ENCODE measurements around the gene CCT7.

CCT7 gene

GRCh38 chr2:73269686-73270465 is 35.8 kb downstream of the CCT7 start:
- no peak for FAIRE-seq

- no peak for FAIRE-seq
These were observed 38.2 kb downstream of the CCT7 start for GRCh38 chr2:73272270-73272669.

GRCh38 chr2:73279852-73280251 is 45.7 kb downstream of the CCT7 start:
- no peak for FAIRE-seq

GRCh38 chr2:73281244-73281643 is 47.1 kb downstream of the CCT7 start:
- no peak for FAIRE-seq

- FAIRE-seq: no peak
These were observed 48.9 kb downstream of the CCT7 start for GRCh38 chr2:73282924-73283544.

- no peak for FAIRE-seq
These were observed 49.6 kb downstream of the CCT7 start for GRCh38 chr2:73283545-73284295.

GRCh38 chr2:73284296-73285158 is 50.4 kb downstream of the CCT7 start, which contains the start of gene FBXO41:
TSS of gene FBXO41 (minus strand) at chr2:73284478. CDS start at chr2:73269630, 14,848 bp downstream.
- FAIRE-seq: no peak

GRCh38 chr2:73285159-73285739 is 51.1 kb downstream of the CCT7 start:
- FAIRE-seq: no peak

- no peak for FAIRE-seq
These were observed 52.1 kb downstream of the CCT7 start for GRCh38 chr2:73286134-73286655.

GRCh38 chr2:73289304-73289703 is 55.2 kb downstream of the CCT7 start:
- no peak for FAIRE-seq

- peak; percentile 68 for FAIRE-seq
These were observed 56.1 kb downstream of the CCT7 start for GRCh38 chr2:73290049-73290839.

GRCh38 chr2:73291093-73291460 is 57.0 kb downstream of the CCT7 start:
- FAIRE-seq: no peak

GRCh38 chr2:73291461-73292315 is 57.6 kb downstream of the CCT7 start:
- FAIRE-seq: no peak

GRCh38 chr2:73292316-73292905 is 58.3 kb downstream of the CCT7 start:
- FAIRE-seq: no peak

- FAIRE-seq: no peak
These were observed 58.9 kb downstream of the CCT7 start for GRCh38 chr2:73292906-73293533.

- peak; percentile 65 for FAIRE-seq
These were observed 59.5 kb downstream of the CCT7 start, which contains the start of gene EGR4 for GRCh38 chr2:73293534-73294171. TSS of gene EGR4 (minus strand) at chr2:73293548. CDS start at chr2:73293317, 231 bp downstream.

GRCh38 chr2:73294239-73294638 is 60.1 kb downstream of the CCT7 start:
- peak; percentile 85 for FAIRE-seq

GRCh38 chr2:73295751-73296400 is 61.8 kb downstream of the CCT7 start:
- FAIRE-seq: no peak
